Testis (tissue), 3 donors: Measurements from ENCODE around the gene FAM124A. TPM values are rescaled to one million over a fixed set of nuclear protein-coding genes. Genes with fewer than 3 reads are reported as not detected.

Source experiments
- DNase-seq: peaks from one replicate; pipeline ENCODE4 v3.0.0-alpha.2; 2019
- H3K27ac ChIP-seq, 2 donors: fragments of 200-600 bp; sonication (generic); one replicate each; pipeline ENCODE4 v1.5.1; 2019
- H3K27me3 ChIP-seq: fragments of 200-600 bp; sonication (generic); one replicate; pipeline ENCODE4 v1.5.1; 2019
- H3K36me3 ChIP-seq: fragments of 200-600 bp; sonication (generic); one replicate; pipeline ENCODE4 v1.5.1; 2017; ENCODE audit warnings: low read depth; ENCODE audit errors: missing control alignments
- H3K4me1 ChIP-seq: fragments of 200-600 bp; sonication (generic); one replicate; pipeline ENCODE4 v1.5.1; 2019
- H3K4me3 ChIP-seq, 2 donors: fragments of 200-600 bp; sonication (generic); one replicate each; pipeline ENCODE4 v1.5.1; 2017 to 2019
- H3K9me3 ChIP-seq: fragments of 200-600 bp; sonication (generic); one replicate; pipeline ENCODE4 v1.5.1; 2017
- CTCF ChIP-seq, 3 experiments: fragments of 450-650 bp in 2 of 3; fragments of 200-600 bp in 1 of 3; sonication (generic) in 1 of 3; IDR thresholded peaks; one replicate each; pipeline ENCODE4 v1.5.1; 2016 to 2019; ENCODE audit warnings: antibody characterized with exemption in 3 of 3, mild to moderate bottlenecking in 2 of 3, moderate library complexity in 1 of 3
- POLR2A ChIP-seq: fragments of 450-650 bp; IDR thresholded peaks from one replicate; pipeline ENCODE4 v1.6.1; 2017; ENCODE audit warnings: antibody characterized with exemption, mild to moderate bottlenecking, moderate library complexity
- WGBS, 2 donors: methylation state at CpG; one replicate each; pipeline ENCODE4 v1.1.5; 2018; 5-methylcytosine and 5-hydroxymethylcytosine counted together
- intact Hi-C: fragments of 100-400 bp; cut with DNase I; formaldehyde crosslinking; loops from one replicate; pipeline ENCODE4 v1.15.1; 2023; ENCODE audit warnings: low total_unique reads
- polyA plus RNA-seq: library from polyadenylated mRNA; stranded (reverse); fragments of 350-450 nt; fragmentation: Illumina TruSeq; extraction: RNeasy Lipid Tissue Mini Kit (QIAGEN cat#74804); gene quantifications from one replicate; pipeline ENCODE4 v1.2.3, GENCODE V29; 2014; ENCODE audit warnings: low read depth, low replicate concordance; ENCODE audit not compliant: insufficient read depth
- total RNA-seq, 2 donors: library from RNA; depleted of rRNA; stranded (reverse); fragments of >200 nt; gene quantifications; one replicate each; pipeline ENCODE4 v1.2.3, GENCODE V29; 2016

Gene FAM124A
- total and polyA plus RNA-seq, 3 donors from 2014 or later: 2.7 to 3.4 (median 3.0) TPM

GRCh38 chr13:51240958-51241357 is 18.8 kb downstream of the FAM124A start:
- H3K9me3 ChIP-seq: no peaks in the 10 kb centered on the region
- H3K4me1 ChIP-seq: peaks cover 9% of the 10 kb centered on the region
- no peak overlapping the region for H3K27ac ChIP-seq
- no peaks in the 10 kb centered on the region for H3K27me3 ChIP-seq
- DNase-seq: no peak
- no peak overlapping the region for H3K4me3 ChIP-seq
- no peaks in the 10 kb centered on the region for H3K36me3 ChIP-seq
- intact Hi-C loops: no loop called here
- WGBS, 2 donors: 30 to 38% methylated on average over 3 of the region's 3 CpGs
- TF ChIP-seq POLR2A (no peak), CTCF (IDR thresholded peaks at IDR 0.05) (no peak)

- TF ChIP-seq CTCF (IDR thresholded peaks at IDR 0.05) (no peak), POLR2A (no peak)
- H3K4me1 ChIP-seq: peaks cover 9% of the 10 kb centered on the region
- H3K27me3 ChIP-seq: no peaks in the 10 kb centered on the region
- WGBS, 2 donors: 88 to 90% methylated on average over 6 of the region's 6 CpGs
- no peak overlapping the region for H3K27ac ChIP-seq
- intact Hi-C loops: no loop called here
- H3K9me3 ChIP-seq: no peaks in the 10 kb centered on the region
- H3K4me3 ChIP-seq: no peak overlapping the region
- DNase-seq: no peak
- H3K36me3 ChIP-seq: no peaks in the 10 kb centered on the region
These were observed 19.5 kb downstream of the FAM124A start for GRCh38 chr13:51241720-51242119.

- intact Hi-C loops: no loop called here
- Histone ChIP-seq H3K4me1 (peaks cover 9% of the 10 kb centered on the region), H3K27ac (no peak overlapping the region), H3K4me3 (no peak overlapping the region), H3K9me3 (no peaks in the 10 kb centered on the region), H3K36me3 (no peaks in the 10 kb centered on the region), H3K27me3 (no peaks in the 10 kb centered on the region)
- WGBS, 2 donors: 78 to 80% methylated on average over 4 of the region's 4 CpGs
- no peak for DNase-seq
- TF ChIP-seq POLR2A (no peak), CTCF (IDR thresholded peaks at IDR 0.05) (no peak)
These were observed 21.0 kb downstream of the FAM124A start for GRCh38 chr13:51243227-51243626.

GRCh38 chr13:51243832-51244231 is 21.6 kb downstream of the FAM124A start:
- TF ChIP-seq POLR2A (no peak), CTCF (IDR thresholded peaks at IDR 0.05) (no peak)
- H3K27ac ChIP-seq: no peak overlapping the region
- H3K4me3 ChIP-seq: no peak overlapping the region
- no peaks in the 10 kb centered on the region for H3K9me3 ChIP-seq
- no peaks in the 10 kb centered on the region for H3K36me3 ChIP-seq
- WGBS, 2 donors: 82 to 84% methylated on average over 8 of the region's 8 CpGs
- peaks cover 9% of the 10 kb centered on the region for H3K4me1 ChIP-seq
- H3K27me3 ChIP-seq: no peaks in the 10 kb centered on the region
- DNase-seq: no peak
- intact Hi-C loops: no loop called here

- WGBS, 2 donors: 77 to 80% methylated on average over 14 of the region's 14 CpGs
- no peak for DNase-seq
- intact Hi-C loops: no loop called here
- H3K4me3 ChIP-seq: no peak overlapping the region
- H3K27ac ChIP-seq: no peak overlapping the region
- no peaks in the 10 kb centered on the region for H3K9me3 ChIP-seq
- H3K36me3 ChIP-seq: no peaks in the 10 kb centered on the region
- H3K4me1 ChIP-seq: peaks cover 9% of the 10 kb centered on the region
- no peak for TF ChIP-seq POLR2A
- TF ChIP-seq CTCF (IDR thresholded peaks at IDR 0.05): no peak
- no peaks in the 10 kb centered on the region for H3K27me3 ChIP-seq
These were observed 22.6 kb downstream of the FAM124A start for GRCh38 chr13:51244637-51245405.
